ENCODE measurements around the gene SCD. TPM values are rescaled to one million over a fixed set of nuclear protein-coding genes. Genes with fewer than 3 reads are reported as not detected.
A peak's percentile ranks its signal among the peaks of the same experiment; 100 is the strongest.

Gene SCD
- total RNA-seq, 1 experiment from 2014 or later: 652 TPM

DNA sequence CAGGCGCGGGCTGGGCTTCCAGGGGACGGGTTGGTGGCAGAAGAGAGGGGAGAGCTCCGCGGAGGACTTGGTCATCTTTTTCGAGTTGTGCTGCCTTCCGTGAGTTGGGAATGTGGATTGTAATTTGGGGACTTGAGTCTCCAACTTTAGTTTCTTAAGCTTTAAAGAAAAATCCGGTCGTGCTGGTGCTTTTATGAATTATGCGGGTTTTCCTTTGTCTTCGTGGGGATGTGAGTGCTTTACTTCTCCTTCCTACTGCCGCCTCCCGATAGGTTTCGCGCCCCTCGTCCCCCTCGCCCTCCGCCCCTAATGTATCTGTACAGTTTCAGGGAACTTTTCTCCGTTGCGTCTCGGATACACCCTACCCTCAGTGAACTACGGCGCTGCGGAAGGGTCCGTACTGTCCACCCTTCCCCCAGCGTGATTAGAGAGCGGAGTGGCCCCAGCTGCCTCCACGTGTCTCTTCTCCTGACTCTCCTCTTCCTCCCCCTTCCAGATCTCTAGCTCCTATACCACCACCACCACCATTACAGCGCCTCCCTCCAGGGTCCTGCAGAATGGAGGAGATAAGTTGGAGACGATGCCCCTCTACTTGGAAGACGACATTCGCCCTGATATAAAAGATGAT is 649 bp downstream of the SCD start:
- Histone ChIP-seq H3K4me1 (ENCODE audit: control insufficient read depth in 1 of 2, insufficient read depth in 2 of 2, low read length in 2 of 2) (peaks cover 41 to 47% of the 10 kb centered on the region in 2 experiments), H3K36me3 (ENCODE audit: control insufficient read depth in 1 of 2, insufficient read depth in 2 of 2, low read length in 2 of 2) (peaks cover 44 to 47% of the 10 kb centered on the region in 2 experiments), H2AFZ (ENCODE audit: low read depth, low read length, poor library complexity, severe bottlenecking) (no peak overlapping the region), H3K9me3 (ENCODE audit: control insufficient read depth in 1 of 2, insufficient read depth in 1 of 2, low read depth in 1 of 2, low read length in 2 of 2) (no peaks in the 10 kb centered on the region), H3K27ac (ENCODE audit: low read depth, low read length) (peak overlapping the region; percentile 96), H3K79me2 (ENCODE audit: insufficient read depth, low read length) (peaks cover 57% of the 10 kb centered on the region), H3K27me3 (ENCODE audit: insufficient read depth, low read length) (no peaks in the 10 kb centered on the region), H3K9me2 (ENCODE audit: insufficient read depth) (no peaks in the 10 kb centered on the region), H3K9ac (ENCODE audit: low read length) (peak overlapping the region; percentile 84), H4K20me1 (ENCODE audit: insufficient read depth) (no peaks in the 10 kb centered on the region), H3K4me3 (replicated peaks in 1 of 2; ENCODE audit: low read depth in 1 of 2, low read length in 2 of 2) (peak overlapping the region; percentile 92), H3K4me2 (ENCODE audit: low read length) (peak overlapping the region; percentile 95)
- intact Hi-C loops (cut with micrococcal nuclease): loop anchor here (10.0 kb wide), 1 partner anchor 667 kb away; no protein-coding TSS in a partner anchor
- POLR2A ChIA-PET: interaction anchor here (1.0 to 4.5 kb wide), 5 partner anchors 12 to 26 kb away, joined by 3 to 52 read pairs (median 5); no protein-coding TSS in a partner anchor
- no peak for TF ChIP-seq CBX3 (IDR thresholded peaks at IDR 0.05; ENCODE audit: low read depth)
- TF ChIP-seq POLR2AphosphoS5 (IDR thresholded peaks at IDR 0.05; ENCODE audit: low read depth, low read length): 0 out of 2 replicates have a peak, but pooled peaks have one; percentile 13
- RAD21 ChIA-PET (ENCODE audit: low non-redundant PET in 1 of 2, low total read pairs in 2 of 2, uncharacterized antibody in 2 of 2, unreplicated experiment in 2 of 2): interaction anchor here (1.0 to 2.7 kb wide), 3 partner anchors 23 to 26 kb away, joined by 14 to 16 read pairs (median 14); no protein-coding TSS in a partner anchor
- DNase-seq (ENCODE audit: low read depth, low spot score) (no peak), ATAC-seq (peak; percentile 1; the same call in 1 of the 2 replicates)
- BruUV-seq (replicated peaks): TSS peak; percentile 50
- CTCF ChIA-PET: interaction anchor here (1.1 to 2.6 kb wide), 5 partner anchors 14 to 171 kb away, joined by 3 to 21 read pairs (median 5); no protein-coding TSS in a partner anchor

DNA sequence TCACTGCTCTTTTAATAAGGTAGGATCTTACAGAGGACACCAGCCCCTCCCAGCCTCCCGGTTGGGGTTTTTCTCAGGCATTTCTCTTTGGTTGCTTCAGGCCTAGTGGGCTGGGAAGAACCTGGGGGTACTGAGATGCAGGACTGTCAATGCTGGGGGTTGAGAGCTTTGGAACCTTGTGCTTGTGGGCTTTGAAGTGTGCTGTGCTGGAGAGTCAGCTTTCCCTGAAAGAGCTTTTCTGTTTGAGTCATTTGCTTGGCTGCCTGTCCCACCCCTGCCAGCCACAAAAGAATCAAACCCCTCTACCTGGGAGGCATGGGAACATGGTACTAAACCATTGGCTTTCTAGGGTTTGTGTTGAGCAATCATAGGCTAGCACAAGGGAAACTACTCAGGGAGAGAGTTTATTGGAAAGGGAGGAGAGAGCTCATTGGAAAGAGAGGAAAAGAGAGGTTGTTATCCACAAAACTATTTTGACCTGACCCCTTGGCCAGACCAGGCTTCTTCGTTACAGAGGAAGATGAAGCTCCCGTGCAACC is 1.4 kb downstream of the SCD start:
- ATAC-seq (no peak), DNase-seq (ENCODE audit: low read depth, low spot score) (no peak)
- Histone ChIP-seq H3K79me2 (ENCODE audit: insufficient read depth, low read length) (peaks cover 62% of the 10 kb centered on the region), H3K36me3 (ENCODE audit: control insufficient read depth in 1 of 2, insufficient read depth in 2 of 2, low read length in 2 of 2) (peaks cover 49 to 53% of the 10 kb centered on the region in 2 experiments), H3K4me3 (replicated peaks in 1 of 2; ENCODE audit: low read depth in 1 of 2, low read length in 2 of 2) (peak overlapping the region; percentile 92), H3K4me1 (ENCODE audit: control insufficient read depth in 1 of 2, insufficient read depth in 2 of 2, low read length in 2 of 2) (peaks cover 41 to 45% of the 10 kb centered on the region in 2 experiments), H3K4me2 (ENCODE audit: low read length) (peak overlapping the region; percentile 95), H3K27me3 (ENCODE audit: insufficient read depth, low read length) (no peaks in the 10 kb centered on the region), H3K9me2 (ENCODE audit: insufficient read depth) (no peaks in the 10 kb centered on the region), H3K27ac (ENCODE audit: low read depth, low read length) (peak overlapping the region; percentile 96), H3K9ac (ENCODE audit: low read length) (peak overlapping the region; percentile 84), H4K20me1 (ENCODE audit: insufficient read depth) (no peaks in the 10 kb centered on the region), H2AFZ (ENCODE audit: low read depth, low read length, poor library complexity, severe bottlenecking) (no peak overlapping the region), H3K9me3 (ENCODE audit: control insufficient read depth in 1 of 2, insufficient read depth in 1 of 2, low read depth in 1 of 2, low read length in 2 of 2) (no peaks in the 10 kb centered on the region)
- intact Hi-C loops (cut with micrococcal nuclease): loop anchor here (10.0 kb wide), 1 partner anchor 666 kb away; no protein-coding TSS in a partner anchor
- ChIA-PET POLR2A (interaction anchor here (0.8 to 2.0 kb wide), 2 partner anchors 11 to 23 kb away, joined by 3 to 5 read pairs; no protein-coding TSS in a partner anchor), CTCF (interaction anchor here (1.7 kb wide), 1 partner anchor 23 kb away, joined by 5 read pairs; no protein-coding TSS in a partner anchor), RAD21 (ENCODE audit: low non-redundant PET in 1 of 2, low total read pairs in 2 of 2, uncharacterized antibody in 2 of 2, unreplicated experiment in 2 of 2) (no interaction called here)
- no TSS peak for BruUV-seq (replicated peaks)
- TF ChIP-seq TCF7L2 (IDR thresholded peaks at IDR 0.05; ENCODE audit: borderline replicate concordance, extremely low read depth, insufficient read depth, insufficient read length): no peak
